BLaER1 treated with 17β-estradiol and CSF1 and Interleukin-3, amounts not matched to agents 10 nM and 100 nM (cell line): Measurements from ENCODE around the gene TM9SF1.
A peak's percentile ranks its signal among the peaks of the same experiment; 100 is the strongest.

ENCODE experiments used
- H3K27ac ChIP-seq, 11 experiments: shearing (Covaris generic); formaldehyde crosslinking; 2 replicates each; pipeline ENCODE4 v1.8.1; 2022
- H3K27me3 ChIP-seq, 11 experiments: shearing (Covaris generic); formaldehyde crosslinking; 2 replicates each; pipeline ENCODE4 v1.8.1; 2022
- H3K36me3 ChIP-seq, 11 experiments: shearing (Covaris generic); formaldehyde crosslinking; 2 replicates each; pipeline ENCODE4 v1.8.1; 2022
- H3K4me1 ChIP-seq, 10 experiments: shearing (Covaris generic); formaldehyde crosslinking; 2 replicates each; pipeline ENCODE4 v1.8.1; 2022
- H3K4me2 ChIP-seq, 11 experiments: shearing (Covaris generic); formaldehyde crosslinking; 2 replicates each; pipeline ENCODE4 v1.8.1; 2022
- H3K4me3 ChIP-seq, 10 experiments: shearing (Covaris generic); formaldehyde crosslinking; 2 replicates each; pipeline ENCODE4 v1.8.1; 2022
- H3K9ac ChIP-seq, 11 experiments: shearing (Covaris generic); formaldehyde crosslinking; 2 replicates each; pipeline ENCODE4 v1.8.1; 2022
- H3K9me3 ChIP-seq, 11 experiments: shearing (Covaris generic); formaldehyde crosslinking; replicated peaks in 1 of 11; 2 replicates each; pipeline ENCODE4 v1.8.1; 2022
- H4K20me1 ChIP-seq, 11 experiments: shearing (Covaris generic); formaldehyde crosslinking; 2 replicates each; pipeline ENCODE4 v1.8.1; 2022
- Cebpa-rat ChIP-seq, 11 experiments: shearing (Covaris generic); IDR thresholded peaks; 2 replicates each; pipeline ENCODE4 v1.8.1; 2022

The TM9SF1 gene

DNA sequence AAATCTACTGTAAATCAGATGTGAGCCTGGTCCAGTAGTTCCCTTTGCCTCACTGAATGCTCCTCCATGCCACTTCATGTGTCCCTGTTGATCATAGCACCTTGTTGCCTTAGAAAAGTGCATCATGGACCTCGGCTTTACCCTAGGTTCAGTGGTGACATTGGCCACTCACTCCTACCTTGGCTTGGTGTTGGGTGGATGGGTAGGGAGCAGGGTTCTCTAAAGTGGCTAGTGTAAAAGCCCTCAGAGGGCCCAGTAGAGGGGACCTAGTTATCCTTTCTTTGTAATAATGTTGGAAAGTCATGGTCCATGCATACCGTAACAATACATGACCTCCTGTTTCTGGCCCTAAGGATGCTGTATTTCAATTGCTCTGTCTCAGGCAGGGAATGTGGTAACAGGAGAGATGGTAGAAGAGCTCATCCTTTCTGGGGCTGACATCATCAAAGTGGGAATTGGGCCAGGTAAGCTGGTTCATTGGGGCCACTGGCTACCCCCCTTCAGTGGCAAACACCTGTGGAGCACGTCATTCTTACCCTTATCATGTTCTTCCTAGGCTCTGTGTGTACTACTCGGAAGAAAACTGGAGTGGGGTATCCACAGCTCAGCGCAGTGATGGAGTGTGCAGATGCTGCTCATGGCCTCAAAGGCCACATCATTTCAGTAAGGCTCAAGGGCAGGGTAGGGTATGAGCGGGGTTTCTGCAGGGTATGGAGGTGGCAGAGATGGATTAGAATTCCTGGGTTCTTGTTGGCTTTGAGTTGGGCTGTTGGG is 41.6 kb upstream of the TM9SF1 start:
- Histone ChIP-seq H3K27me3 (no peaks in the 10 kb centered on the region), H3K27ac (no peak overlapping the region), H3K9me3 (no peaks in the 10 kb centered on the region), H3K4me1 (peaks cover 53 to 80% (median 67%) of the 10 kb centered on the region in 10 experiments), H3K36me3 (peaks cover 62 to 76% (median 72%) of the 10 kb centered on the region in 11 experiments), H3K4me3 (no peak overlapping the region), H4K20me1 (peaks cover 24 to 52% (median 40%) of the 10 kb centered on the region in 11 experiments; a peak in 20 of 22 replicates), H3K4me2 (no peak overlapping the region), H3K9ac (no peak overlapping the region)
- no peak for TF ChIP-seq Cebpa-rat (IDR thresholded peaks at IDR 0.05)

GRCh38 chr14:24235804-24236688 is 40.8 kb upstream of the TM9SF1 start:
- H3K4me2 ChIP-seq, result peak overlapping the region in 3 of 11 experiments; percentile 84 to 98 (median 87); a peak in 5 of 22 replicates
- no peak overlapping the region for H3K4me3 ChIP-seq
- no peak for TF ChIP-seq Cebpa-rat (IDR thresholded peaks at IDR 0.05)
- H3K9me3 ChIP-seq, result no peaks in the 10 kb centered on the region
- no peak overlapping the region for H3K9ac ChIP-seq
- no peak overlapping the region for H3K27ac ChIP-seq
- peaks cover 15 to 44% (median 32%) of the 10 kb centered on the region in 11 experiments; a peak in 19 of 22 replicates for H4K20me1 ChIP-seq
- peaks cover 60 to 72% (median 69%) of the 10 kb centered on the region in 11 experiments for H3K36me3 ChIP-seq
- peaks cover 51 to 78% (median 64%) of the 10 kb centered on the region in 10 experiments for H3K4me1 ChIP-seq
- H3K27me3 ChIP-seq, result no peaks in the 10 kb centered on the region

DNA sequence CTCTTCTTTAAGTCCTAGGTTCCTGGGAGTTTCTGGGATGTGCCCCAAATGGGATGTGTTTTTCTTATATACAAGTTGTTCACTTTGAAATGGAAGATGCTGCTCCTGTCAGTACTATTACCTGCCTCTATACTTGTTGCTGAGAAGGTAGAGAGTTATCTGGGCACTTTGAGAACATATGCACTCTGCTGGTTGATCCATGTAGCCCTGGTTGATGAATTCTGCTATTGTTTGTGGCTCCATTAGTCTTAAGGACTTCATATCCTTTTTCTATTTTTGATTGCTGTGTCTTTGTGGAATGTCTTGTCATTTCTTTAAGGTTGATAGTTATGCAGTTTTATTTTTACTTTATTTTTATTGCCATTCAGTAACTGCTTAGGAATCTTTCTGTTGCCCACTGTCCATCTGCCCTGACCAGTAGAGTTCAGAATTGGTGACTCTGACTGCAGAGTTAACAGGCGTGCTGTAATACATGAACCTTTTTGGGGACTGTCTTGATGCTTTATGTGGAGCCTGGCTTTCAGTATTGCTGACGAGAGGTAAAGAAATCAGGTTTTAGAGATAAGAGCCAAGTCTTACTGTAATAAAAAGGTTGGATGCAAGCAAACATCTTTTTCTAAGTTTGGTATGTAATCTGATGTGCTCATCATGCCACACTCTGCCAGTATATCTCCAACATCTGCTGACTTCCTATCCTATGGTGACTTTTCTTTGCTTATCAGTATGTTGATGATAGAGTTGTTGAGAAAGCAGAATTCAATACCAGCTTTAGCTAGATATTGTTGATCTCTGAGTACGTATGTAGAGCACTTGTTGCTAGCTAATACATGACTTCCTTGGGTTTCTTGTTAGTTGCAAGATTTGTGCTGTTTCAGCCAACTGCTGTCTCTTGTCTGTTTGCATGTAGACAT is 39.1 kb upstream of the TM9SF1 start:
- peak overlapping the region; percentile 72 to 93 (median 86); a peak in 19 of 20 replicates for H3K4me3 ChIP-seq
- H4K20me1 ChIP-seq, result peaks cover 0 to 27% (median 16%) of the 10 kb centered on the region in 11 experiments; a peak in 15 of 22 replicates
- H3K36me3 ChIP-seq, result peaks cover 52 to 61% (median 55%) of the 10 kb centered on the region in 11 experiments
- no peaks in the 10 kb centered on the region for H3K27me3 ChIP-seq
- H3K4me2 ChIP-seq, result peak overlapping the region; percentile 84 to 100 (median 98)
- peak overlapping the region; percentile 78 to 92 (median 89); a peak in 12 of 22 replicates for H3K9ac ChIP-seq
- H3K27ac ChIP-seq, result peak overlapping the region in 1 of 11 experiments; percentile 84; a peak in 2 of 22 replicates
- no peak for TF ChIP-seq Cebpa-rat (IDR thresholded peaks at IDR 0.05)
- no peaks in the 10 kb centered on the region for H3K9me3 ChIP-seq
- H3K4me1 ChIP-seq, result peaks cover 39 to 74% (median 56%) of the 10 kb centered on the region in 10 experiments

DNA sequence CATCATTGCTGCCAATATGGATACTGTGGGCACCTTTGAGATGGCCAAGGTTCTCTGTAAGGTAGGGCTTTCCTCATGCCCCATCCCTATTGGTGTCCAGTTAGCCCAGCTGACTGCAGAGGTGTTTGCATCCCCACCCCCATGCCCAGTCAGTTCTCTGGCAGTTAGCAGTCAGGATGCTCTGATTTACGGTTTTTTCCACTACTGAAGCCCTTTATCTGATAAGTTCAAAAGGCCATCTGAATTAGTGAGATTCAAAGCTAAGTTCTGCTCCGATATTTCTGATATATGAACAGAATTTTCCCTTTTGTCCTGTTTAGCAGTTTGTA is 38.3 kb upstream of the TM9SF1 start:
- Histone ChIP-seq H3K9me3 (no peaks in the 10 kb centered on the region), H3K4me3 (peak overlapping the region; percentile 72 to 93 (median 86)), H4K20me1 (peaks cover 0 to 18% (median 9%) of the 10 kb centered on the region in 11 experiments; a peak in 13 of 22 replicates), H3K27ac (peak overlapping the region; percentile 70 to 90 (median 85); a peak in 20 of 22 replicates), H3K27me3 (no peaks in the 10 kb centered on the region), H3K4me2 (peak overlapping the region; percentile 84 to 100 (median 98)), H3K9ac (peak overlapping the region; percentile 78 to 92 (median 89)), H3K36me3 (peaks cover 45 to 61% (median 50%) of the 10 kb centered on the region in 11 experiments), H3K4me1 (peaks cover 31 to 72% (median 47%) of the 10 kb centered on the region in 10 experiments)
- no peak for TF ChIP-seq Cebpa-rat (IDR thresholded peaks at IDR 0.05)

- H3K36me3 ChIP-seq, result peaks cover 45 to 61% (median 50%) of the 10 kb centered on the region in 11 experiments
- H3K9me3 ChIP-seq, result no peaks in the 10 kb centered on the region
- peak within 1 kb of the TSS; percentile 92 to 100 (median 98) for H3K4me2 ChIP-seq
- H3K27ac ChIP-seq, result peak within 1 kb of the TSS; percentile 70 to 90 (median 85)
- no peak for TF ChIP-seq Cebpa-rat (IDR thresholded peaks at IDR 0.05)
- H3K9ac ChIP-seq, result peak within 1 kb of the TSS; percentile 78 to 92 (median 89)
- H3K4me1 ChIP-seq, result peaks cover 27 to 72% (median 42%) of the 10 kb centered on the region in 10 experiments
- peak within 1 kb of the TSS; percentile 72 to 93 (median 86) for H3K4me3 ChIP-seq
- peaks cover 0 to 15% (median 7%) of the 10 kb centered on the region in 11 experiments; a peak in 11 of 22 replicates for H4K20me1 ChIP-seq
- H3K27me3 ChIP-seq, result no peaks in the 10 kb centered on the region
Measured at GRCh38 chr14:24232645-24233537, 37.6 kb upstream of the TM9SF1 start, which contains the start of gene GMPR2. GMPR2 (plus strand) TSS chr14:24232929; CDS start chr14:24233254, 325 bp downstream.

DNA sequence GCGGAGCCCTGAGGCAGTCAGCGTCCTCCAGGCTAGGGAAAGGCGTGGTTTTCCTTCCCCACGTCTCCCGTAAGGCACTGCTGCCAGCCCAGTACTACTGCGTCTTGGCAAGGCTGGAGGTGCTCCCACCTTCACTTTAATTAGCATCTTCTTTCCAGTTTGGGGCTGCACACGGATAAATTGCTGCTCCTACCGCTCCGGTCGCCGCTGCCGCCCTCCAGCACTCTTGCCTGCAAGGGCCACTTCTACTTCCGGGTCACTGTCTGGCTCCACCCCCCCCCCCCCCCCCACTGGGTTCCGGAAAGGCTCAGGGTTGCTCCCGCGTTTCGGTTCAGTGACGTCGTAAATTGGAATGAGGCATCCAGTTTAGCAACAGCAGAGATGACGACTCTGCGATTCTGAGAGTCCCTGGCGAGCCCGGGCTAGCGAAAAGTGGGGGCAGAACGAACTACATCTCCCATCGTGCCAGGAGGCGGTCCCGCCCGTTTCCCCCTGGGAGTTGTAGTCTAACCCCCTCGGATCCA is 36.9 kb upstream of the TM9SF1 start, which contains the start of gene NEDD8:
TSS of gene NEDD8 (minus strand) at position 247 of the 524 bp plus-strand sequence. CDS start at position 147, 100 bp downstream.
- Histone ChIP-seq H3K9ac (peak within 1 kb of the TSS; percentile 78 to 92 (median 89)), H3K27me3 (no peaks in the 10 kb centered on the region), H4K20me1 (peaks cover 0 to 16% (median 7%) of the 10 kb centered on the region in 11 experiments; a peak in 10 of 22 replicates), H3K27ac (peak within 1 kb of the TSS; percentile 70 to 90 (median 85)), H3K4me3 (peak within 1 kb of the TSS; percentile 72 to 93 (median 86)), H3K36me3 (peaks cover 41 to 61% (median 50%) of the 10 kb centered on the region in 11 experiments), H3K4me2 (peak within 1 kb of the TSS; percentile 92 to 100 (median 98)), H3K4me1 (peaks cover 27 to 68% (median 39%) of the 10 kb centered on the region in 10 experiments), H3K9me3 (no peaks in the 10 kb centered on the region)
- TF ChIP-seq Cebpa-rat (IDR thresholded peaks at IDR 0.05), result no peak
